Smooth muscle cell of the pulmonary artery (primary cell): ENCODE results near the gene ORM1. TPM values are rescaled to one million over a fixed set of nuclear protein-coding genes. Genes with fewer than 3 reads are reported as not detected.

Source experiments
- total RNA-seq: library from RNA; depleted of rRNA; stranded (reverse); fragments of >200 nt; gene quantifications from 2 replicates; pipeline ENCODE4 v1.2.3, GENCODE V29; 2014

The ORM1 gene
- not detected in 2 replicates for total RNA-seq

DNA sequence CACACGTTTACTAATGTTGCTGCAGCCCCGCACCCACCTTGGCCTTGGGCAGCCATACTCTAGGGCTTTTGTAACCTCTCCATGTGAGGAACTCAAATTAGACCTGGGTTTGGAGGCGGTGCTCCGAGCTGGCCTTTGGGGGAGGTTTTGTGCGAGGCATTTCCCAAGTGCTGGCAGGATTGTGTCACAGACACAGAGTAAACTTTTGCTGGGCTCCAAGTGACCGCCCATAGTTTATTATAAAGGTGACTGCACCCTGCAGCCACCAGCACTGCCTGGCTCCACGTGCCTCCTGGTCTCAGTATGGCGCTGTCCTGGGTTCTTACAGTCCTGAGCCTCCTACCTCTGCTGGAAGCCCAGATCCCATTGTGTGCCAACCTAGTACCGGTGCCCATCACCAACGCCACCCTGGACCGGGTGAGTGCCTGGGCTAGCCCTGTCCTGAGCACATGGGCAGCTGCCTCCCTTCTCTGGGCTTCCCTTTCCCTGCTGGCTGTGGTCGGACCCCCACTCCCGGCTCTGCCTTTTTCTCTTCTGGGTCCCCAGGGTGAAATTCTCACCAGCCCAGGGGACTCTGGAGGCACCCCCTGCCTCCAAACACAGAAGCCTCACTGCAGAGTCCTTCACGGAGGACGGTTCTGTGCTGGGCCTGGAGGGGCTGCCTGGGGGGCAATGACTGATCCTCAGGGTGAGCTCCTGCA lies at the start of gene ORM1:
Gene ORM1, plus strand, starts transcription at position 268 of the 701 bp plus-strand sequence. Its CDS starts 36 bp downstream, at position 304.

DNA sequence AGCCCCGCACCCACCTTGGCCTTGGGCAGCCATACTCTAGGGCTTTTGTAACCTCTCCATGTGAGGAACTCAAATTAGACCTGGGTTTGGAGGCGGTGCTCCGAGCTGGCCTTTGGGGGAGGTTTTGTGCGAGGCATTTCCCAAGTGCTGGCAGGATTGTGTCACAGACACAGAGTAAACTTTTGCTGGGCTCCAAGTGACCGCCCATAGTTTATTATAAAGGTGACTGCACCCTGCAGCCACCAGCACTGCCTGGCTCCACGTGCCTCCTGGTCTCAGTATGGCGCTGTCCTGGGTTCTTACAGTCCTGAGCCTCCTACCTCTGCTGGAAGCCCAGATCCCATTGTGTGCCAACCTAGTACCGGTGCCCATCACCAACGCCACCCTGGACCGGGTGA lies 6.7 kb downstream of the ORM1 start, which contains the start of gene ORM2:
Gene ORM2, plus strand, starts transcription at position 245 of the 398 bp plus-strand sequence. Its CDS starts 36 bp downstream, at position 281.

Other genes starting within 250 kb of the ORM1 start
- gene AMBP, start 244.8 kb upstream of the ORM1 start, total RNA-seq: not detected in 2 replicates
- gene KIF12, start 223.8 kb upstream of the ORM1 start, total RNA-seq: not detected in 2 replicates
- 12.7 and 15.2 TPM in 2 replicates for gene COL27A1, start 167.6 kb upstream of the ORM1 start, total RNA-seq
- not detected in 2 replicates for gene ORM2, start 6.8 kb downstream of the ORM1 start, total RNA-seq
- gene AKNA, start 64.9 kb downstream of the ORM1 start, total RNA-seq: 11.3 and 13.1 TPM in 2 replicates
- gene WHRN, start 182.4 kb downstream of the ORM1 start, total RNA-seq: 1.6 and 3.0 TPM in 2 replicates